NOMO-1 treated with dmso at 0.1 percent for 144 hours (cell line): ENCODE results near the gene ASH1L.
A peak's percentile ranks its signal among the peaks of the same experiment; 100 is the strongest.
"Not testable (repeated sequence)": the region's sequence is repeated elsewhere in the genome, so short reads cannot be mapped to it uniquely, and the experiment has no call there.

ENCODE experiments used
- DNase-seq: peaks from one replicate; lab custom pipeline; 2025; ENCODE audit not compliant: unreplicated experiment; lab: John Stamatoyannopoulos, UW

Gene ASH1L

GRCh38 chr1:155339515-155340097 is 223.0 kb downstream of the ASH1L start:
- DNase-seq: no peak

GRCh38 chr1:155334962-155335361 is 227.6 kb downstream of the ASH1L start:
- DNase-seq: no peak

GRCh38 chr1:155329980-155330598 is 232.5 kb downstream of the ASH1L start:
- DNase-seq: no peak

- DNase-seq: not testable (repeated sequence)
Measured at GRCh38 chr1:155328856-155329255, 233.7 kb downstream of the ASH1L start.

GRCh38 chr1:155327981-155328380 is 234.6 kb downstream of the ASH1L start:
- no peak for DNase-seq

- DNase-seq: no peak
Measured at GRCh38 chr1:155326631-155327037, 236.0 kb downstream of the ASH1L start.

GRCh38 chr1:155326020-155326526 is 236.5 kb downstream of the ASH1L start:
- DNase-seq: no peak

- DNase-seq: no peak
Measured at GRCh38 chr1:155325603-155325893, 237.1 kb downstream of the ASH1L start.

- DNase-seq: peak; percentile 13
Measured at GRCh38 chr1:155324717-155325602, 237.6 kb downstream of the ASH1L start.

GRCh38 chr1:155324037-155324716 is 238.4 kb downstream of the ASH1L start:
- peak; percentile 98 for DNase-seq

GRCh38 chr1:155323729-155324036 is 238.9 kb downstream of the ASH1L start:
- DNase-seq: peak; percentile 76

- DNase-seq: peak; percentile 83
Measured at GRCh38 chr1:155322953-155323728, 239.5 kb downstream of the ASH1L start.

- no peak for DNase-seq
Measured at GRCh38 chr1:155322571-155322952, 240.0 kb downstream of the ASH1L start.

GRCh38 chr1:155321639-155322503 is 240.7 kb downstream of the ASH1L start:
- DNase-seq: no peak

GRCh38 chr1:155320661-155321617 is 241.7 kb downstream of the ASH1L start, which contains the start of gene RUSC1:
Gene RUSC1, plus strand, starts transcription at chr1:155320894. Its CDS starts 880 bp downstream, at chr1:155321774.
- no peak for DNase-seq

GRCh38 chr1:155320252-155320651 is 242.4 kb downstream of the ASH1L start:
- no peak for DNase-seq

GRCh38 chr1:155319536-155319935 is 243.1 kb downstream of the ASH1L start:
- no peak for DNase-seq

GRCh38 chr1:155318082-155318481 is 244.5 kb downstream of the ASH1L start:
- DNase-seq: no peak

- DNase-seq: no peak
Measured at GRCh38 chr1:155316922-155317321, 245.7 kb downstream of the ASH1L start.
